ENCODE results near the gene MAD1L1. TPM values are rescaled to one million over a fixed set of nuclear protein-coding genes. Genes with fewer than 3 reads are reported as not detected.

The MAD1L1 gene
- total and polyA plus RNA-seq, 3 donors from 2014 or later: 63.1 to 149 (median 94.6) TPM

GRCh38 chr7:2202901-2203765 is 29.6 kb downstream of the MAD1L1 start:
- H3K9me3 ChIP-seq: no peaks in the 10 kb centered on the region
- DNase-seq: no peak
- intact Hi-C loops (cut with DNase I; ENCODE audit: low total_unique reads): no loop called here
- H3K4me1 ChIP-seq: peaks cover 5% of the 10 kb centered on the region
- H3K27ac ChIP-seq: no peak overlapping the region
- TF ChIP-seq CTCF (IDR thresholded peaks at IDR 0.05) (no peak), POLR2A (IDR thresholded peaks at IDR 0.05) (no peak)
- 80 to 84% methylated on average over 19 to 20 of the region's 20 CpGs for WGBS, 2 donors
- no peaks in the 10 kb centered on the region for H3K36me3 ChIP-seq (ENCODE audit: low read depth, missing control alignments)
- H3K4me3 ChIP-seq: no peak overlapping the region
- no peaks in the 10 kb centered on the region for H3K27me3 ChIP-seq

- no peak overlapping the region for H3K4me3 ChIP-seq
- intact Hi-C loops (cut with DNase I; ENCODE audit: low total_unique reads): no loop called here
- H3K4me1 ChIP-seq: peaks cover 5% of the 10 kb centered on the region
- no peaks in the 10 kb centered on the region for H3K9me3 ChIP-seq
- 93 to 99% methylated on average over 14 of the region's 14 CpGs for WGBS, 2 donors
- no peaks in the 10 kb centered on the region for H3K36me3 ChIP-seq (ENCODE audit: low read depth, missing control alignments)
- DNase-seq: no peak
- TF ChIP-seq CTCF (IDR thresholded peaks at IDR 0.05): no peak
- TF ChIP-seq POLR2A (IDR thresholded peaks at IDR 0.05): no peak
- H3K27me3 ChIP-seq: no peaks in the 10 kb centered on the region
- H3K27ac ChIP-seq: no peak overlapping the region
These were observed 30.4 kb downstream of the MAD1L1 start for GRCh38 chr7:2202361-2202761.

GRCh38 chr7:2201686-2202360 is 30.9 kb downstream of the MAD1L1 start:
- H3K9me3 ChIP-seq: no peaks in the 10 kb centered on the region
- H3K27me3 ChIP-seq: no peaks in the 10 kb centered on the region
- intact Hi-C loops (cut with DNase I; ENCODE audit: low total_unique reads): no loop called here
- H3K36me3 ChIP-seq (ENCODE audit: low read depth, missing control alignments): no peaks in the 10 kb centered on the region
- 91 to 94% methylated on average over 15 to 31 of the region's 31 CpGs for WGBS, 2 donors
- peaks cover 5% of the 10 kb centered on the region for H3K4me1 ChIP-seq
- H3K27ac ChIP-seq: no peak overlapping the region
- TF ChIP-seq CTCF (IDR thresholded peaks at IDR 0.05) (no peak), POLR2A (IDR thresholded peaks at IDR 0.05) (no peak)
- no peak for DNase-seq
- no peak overlapping the region for H3K4me3 ChIP-seq

- TF ChIP-seq CTCF (IDR thresholded peaks at IDR 0.05): no peak
- TF ChIP-seq POLR2A (IDR thresholded peaks at IDR 0.05): no peak
- peaks cover 5% of the 10 kb centered on the region for H3K4me1 ChIP-seq
- H3K27me3 ChIP-seq: no peaks in the 10 kb centered on the region
- intact Hi-C loops (cut with DNase I; ENCODE audit: low total_unique reads): no loop called here
- H3K9me3 ChIP-seq: no peaks in the 10 kb centered on the region
- no peak overlapping the region for H3K27ac ChIP-seq
- H3K36me3 ChIP-seq (ENCODE audit: low read depth, missing control alignments): no peaks in the 10 kb centered on the region
- DNase-seq: no peak
- no peak overlapping the region for H3K4me3 ChIP-seq
- WGBS, 2 donors: 98 to 99% methylated on average over 10 of the region's 10 CpGs
These were observed 31.6 kb downstream of the MAD1L1 start for GRCh38 chr7:2201128-2201527.
